Measurements from ENCODE around the gene RAET1E.
"Not testable (repeated sequence)": the region's sequence is repeated elsewhere in the genome, so short reads cannot be mapped to it uniquely, and the experiment has no call there.

RAET1E gene

DNA sequence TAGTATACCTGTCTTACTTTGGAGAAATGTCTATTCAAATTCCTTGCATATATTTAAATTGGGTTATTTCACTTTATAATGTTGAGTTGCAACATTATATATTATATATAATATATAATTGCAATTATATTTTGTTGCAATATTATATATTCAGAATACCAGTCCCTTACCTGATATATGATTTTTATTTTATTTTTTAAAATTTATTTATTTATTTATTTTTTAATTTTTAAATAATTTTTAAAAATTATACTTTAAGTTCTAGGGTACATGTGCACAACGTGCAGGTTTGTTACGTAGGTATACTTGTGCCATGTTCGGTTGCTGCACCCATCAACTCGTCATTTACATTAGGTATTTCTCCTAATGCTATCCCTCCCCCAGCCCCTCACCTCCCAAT is 29.1 kb upstream of the RAET1E start:
- DNase-seq, result not testable (repeated sequence)

DNA sequence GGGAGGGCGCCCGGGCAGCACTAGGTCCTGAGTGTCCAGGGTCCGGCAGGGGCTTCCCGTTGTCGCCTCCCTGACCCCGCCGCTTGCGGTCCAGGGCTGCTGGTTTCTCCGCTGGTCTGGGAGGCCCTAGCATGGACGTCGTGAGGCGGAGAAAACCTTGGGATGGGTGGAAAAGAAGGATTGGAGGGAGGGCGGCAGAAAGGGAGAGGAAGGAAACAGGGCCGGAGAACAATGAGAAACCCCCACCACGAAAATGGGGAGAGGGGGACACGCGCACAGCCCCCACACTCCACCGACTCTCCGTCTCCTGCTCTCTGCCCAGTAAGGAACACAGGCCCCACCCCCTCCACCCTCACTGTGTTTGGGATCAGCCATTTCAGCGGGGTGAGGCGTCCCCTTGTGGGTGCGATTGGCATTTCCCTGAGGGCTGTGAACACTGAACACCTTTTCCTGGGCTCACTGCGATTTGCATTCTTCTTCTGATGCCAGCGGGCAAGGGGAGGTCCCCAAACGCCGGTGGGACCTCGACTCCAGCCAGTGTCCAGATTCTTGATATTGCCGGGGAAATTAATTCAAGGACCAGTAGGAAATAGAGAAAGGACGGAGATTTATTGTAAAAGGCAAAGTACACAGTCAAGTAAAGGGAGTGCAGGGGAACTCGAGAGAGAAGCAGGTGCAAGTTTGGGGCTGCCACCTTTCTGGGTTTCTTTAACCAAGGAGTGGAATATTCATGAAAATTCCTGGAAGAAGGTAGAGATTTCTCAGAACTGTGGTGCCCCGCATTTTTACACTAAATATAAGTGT is 28.3 kb upstream of the RAET1E start:
- peak; percentile 91 for DNase-seq

DNA sequence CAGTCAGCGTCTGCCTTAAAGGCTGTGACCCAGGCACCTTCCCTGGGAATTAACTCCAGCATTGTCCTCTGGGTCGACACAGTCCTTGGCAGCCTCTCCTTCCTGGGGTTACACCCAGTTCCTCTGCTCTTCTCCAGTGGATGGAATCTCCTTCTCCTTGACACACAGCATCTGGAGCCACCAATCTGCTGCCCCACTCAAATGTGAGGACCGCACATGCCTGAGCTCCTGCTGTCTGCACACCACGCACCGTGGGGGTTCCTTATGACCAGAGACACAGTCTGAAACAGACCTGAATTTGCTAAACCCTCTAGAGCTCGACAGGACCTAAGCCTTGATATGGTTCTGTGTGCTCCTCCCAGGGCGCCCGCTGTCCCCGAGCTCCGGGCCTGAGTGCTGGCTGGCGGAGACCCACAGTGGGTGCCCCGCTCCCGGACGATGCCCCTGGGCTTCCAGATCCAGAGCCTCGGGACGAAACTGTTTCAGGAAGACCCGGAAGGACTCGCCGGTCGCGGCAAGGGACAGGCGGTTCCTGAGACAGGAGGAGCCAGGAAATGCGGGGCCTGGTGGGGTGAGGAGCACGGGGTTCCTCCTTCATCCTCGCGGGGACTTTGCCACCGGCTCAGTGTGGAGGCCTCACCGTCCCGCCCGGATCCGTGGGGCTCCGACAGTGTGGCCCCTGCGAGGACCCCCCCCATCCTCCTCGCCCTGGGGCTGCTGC is 27.5 kb upstream of the RAET1E start:
- peak; percentile 31 for DNase-seq

DNA sequence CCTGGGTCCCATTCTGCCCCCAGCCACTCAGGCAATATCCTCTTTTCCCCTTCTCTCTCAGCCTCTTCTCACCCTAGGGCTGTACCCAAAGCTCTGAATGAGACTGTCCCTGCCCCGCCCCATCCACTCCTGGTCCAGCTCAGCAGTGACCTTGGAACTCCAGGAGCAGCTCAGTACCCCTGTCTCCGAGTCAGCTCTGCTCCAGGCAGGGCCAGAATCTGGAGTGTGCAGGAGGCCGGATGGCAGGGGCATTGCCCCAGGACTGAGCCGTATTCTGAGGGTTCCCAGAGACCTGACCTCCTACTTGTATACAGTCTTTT is 27.0 kb upstream of the RAET1E start:
- no peak for DNase-seq

DNA sequence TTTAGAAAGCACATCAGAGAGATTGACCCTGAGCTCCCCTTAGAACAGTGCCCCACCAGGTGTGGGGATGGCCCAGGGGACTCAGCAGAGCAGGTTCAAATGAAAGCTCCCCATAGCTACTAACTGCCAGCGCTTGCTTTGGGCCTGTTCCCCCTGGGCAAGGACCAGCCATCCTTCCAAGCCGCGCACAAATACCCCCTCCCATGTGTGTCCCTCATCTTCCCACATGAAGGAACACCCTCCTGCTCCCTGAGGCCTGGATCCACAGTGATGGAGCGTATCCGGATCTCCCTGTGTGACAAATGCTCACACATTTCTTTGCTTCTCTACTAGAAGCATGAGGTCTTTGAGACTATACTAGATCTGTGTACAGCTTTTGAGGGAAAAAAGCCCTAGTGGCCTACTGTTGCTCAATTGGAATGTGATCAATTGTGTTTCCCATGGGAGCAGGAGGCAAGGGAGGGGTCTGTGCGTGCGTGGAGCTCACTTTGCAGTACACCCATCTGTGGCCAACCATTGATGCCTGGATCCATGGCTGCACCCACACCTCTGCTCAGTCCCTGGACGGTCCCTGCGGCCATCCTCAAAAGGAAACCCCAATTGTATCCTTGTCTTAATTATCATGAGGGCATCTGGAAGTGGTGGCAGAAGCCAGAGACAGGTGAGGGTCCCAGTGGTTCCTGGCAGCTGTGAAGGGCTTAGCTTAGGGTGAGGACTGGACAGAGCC is 26.5 kb upstream of the RAET1E start:
- DNase-seq, result no peak

DNA sequence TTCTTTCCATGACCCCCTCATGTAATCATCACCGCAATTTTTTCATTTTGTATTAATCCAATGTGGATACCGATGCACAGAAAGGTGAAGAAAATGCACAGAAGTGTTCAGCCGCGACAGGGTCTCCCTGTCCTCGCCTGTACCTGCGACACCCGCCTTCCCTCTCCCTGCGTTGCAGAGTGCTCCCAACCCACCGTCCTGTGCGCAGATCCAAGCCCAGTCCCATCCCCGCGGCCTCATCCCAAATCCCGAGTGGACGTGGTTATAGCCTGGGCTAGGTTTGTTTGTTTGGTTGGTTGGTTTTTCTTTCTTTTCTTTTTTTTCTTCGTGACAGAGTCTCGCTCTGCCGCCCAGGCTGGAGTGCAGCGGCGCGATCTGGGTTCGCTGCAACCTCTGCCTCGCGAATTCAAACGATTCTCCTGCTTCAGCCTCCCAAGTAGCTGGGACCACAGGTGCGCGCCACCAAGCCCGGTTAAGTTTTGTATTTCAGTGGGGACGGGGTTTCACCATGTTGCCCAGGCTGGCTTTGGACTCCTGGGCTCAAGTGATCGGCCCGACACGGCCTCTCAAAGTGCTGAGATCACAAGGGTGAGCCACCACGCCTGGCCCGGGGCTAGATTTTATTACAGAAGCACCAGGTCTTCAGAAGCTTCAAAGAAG is 25.5 kb upstream of the RAET1E start:
- peak; percentile 18 for DNase-seq

DNA sequence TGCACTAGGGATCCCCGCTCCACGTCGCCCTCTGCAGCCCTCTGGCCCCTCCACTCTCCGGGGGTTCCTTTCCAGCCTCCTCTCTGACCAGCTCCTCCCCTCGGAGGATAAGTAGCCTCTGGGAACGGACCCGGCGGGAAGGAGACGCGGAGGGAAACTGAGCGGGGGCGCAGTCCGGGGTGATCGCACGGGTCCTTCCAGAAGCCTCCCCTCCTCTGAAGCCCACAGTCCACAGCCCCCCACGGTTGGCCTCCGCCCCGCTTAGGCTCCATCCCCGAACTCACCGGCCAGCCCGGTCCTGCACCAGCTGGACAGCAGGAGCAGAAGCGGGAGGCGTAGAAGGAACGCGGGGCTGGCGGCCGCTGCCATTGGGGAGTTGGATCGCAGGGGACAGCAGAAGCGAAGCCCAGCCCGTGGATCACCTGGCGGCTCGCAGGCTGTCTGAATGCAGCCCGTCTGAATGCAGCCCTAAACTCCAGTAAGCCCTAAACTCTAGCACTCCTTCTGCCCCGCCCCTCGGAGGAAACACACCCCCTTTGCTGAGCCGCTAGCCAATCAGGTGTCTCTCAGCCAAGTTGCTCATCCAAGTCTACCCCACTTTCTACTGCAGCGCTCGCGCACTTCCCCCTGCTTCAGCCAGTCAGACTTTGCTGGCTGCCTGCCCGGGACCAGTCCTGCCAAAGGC is 24.9 kb upstream of the RAET1E start, which contains the start of gene RAET1G:
Gene RAET1G, minus strand, starts transcription at position 480 of the 685 bp plus-strand sequence. Its CDS starts 111 bp downstream, at position 369.
- peak; percentile 96 for DNase-seq

DNA sequence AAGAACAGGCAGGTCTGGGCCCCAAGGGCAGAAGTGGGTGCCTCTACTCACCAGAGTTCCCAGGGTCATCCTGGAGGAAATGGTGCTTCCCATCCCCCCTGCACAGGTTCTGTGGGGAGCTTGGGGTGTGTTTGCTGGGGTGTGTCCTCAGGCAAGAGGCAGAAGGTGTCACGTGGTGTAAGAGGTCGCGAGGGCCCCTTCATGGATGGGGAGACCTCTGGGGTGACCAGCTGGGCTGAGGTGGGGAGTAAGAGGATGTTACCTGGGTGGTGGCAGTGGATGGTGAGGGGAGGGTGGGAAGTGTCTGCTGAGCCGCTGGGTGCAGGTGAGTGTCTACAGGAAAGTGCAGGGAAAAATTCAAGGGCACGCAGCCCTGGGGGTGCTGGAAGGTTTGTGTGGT is 24.2 kb upstream of the RAET1E start:
- DNase-seq, result not testable (repeated sequence)

DNA sequence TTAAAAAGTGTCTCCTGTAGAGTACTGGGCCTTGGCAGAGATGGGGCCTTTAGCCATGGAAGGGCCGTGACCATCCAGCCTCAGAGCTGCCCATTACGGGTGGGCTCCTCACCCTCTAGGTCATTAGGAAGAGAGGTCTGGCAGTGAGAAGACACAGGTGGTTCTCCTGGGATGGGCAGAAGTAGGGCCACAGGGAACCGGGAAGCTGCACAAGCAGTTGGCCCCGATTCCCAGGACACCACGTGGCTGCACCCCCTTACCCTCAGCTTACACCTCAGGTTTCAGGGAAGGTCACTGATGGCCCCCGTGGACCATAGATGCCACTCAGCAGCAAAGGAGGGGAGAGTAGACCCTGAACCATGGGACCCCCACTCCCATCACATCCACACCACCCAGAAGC is 23.4 kb upstream of the RAET1E start:
- no peak for DNase-seq

DNA sequence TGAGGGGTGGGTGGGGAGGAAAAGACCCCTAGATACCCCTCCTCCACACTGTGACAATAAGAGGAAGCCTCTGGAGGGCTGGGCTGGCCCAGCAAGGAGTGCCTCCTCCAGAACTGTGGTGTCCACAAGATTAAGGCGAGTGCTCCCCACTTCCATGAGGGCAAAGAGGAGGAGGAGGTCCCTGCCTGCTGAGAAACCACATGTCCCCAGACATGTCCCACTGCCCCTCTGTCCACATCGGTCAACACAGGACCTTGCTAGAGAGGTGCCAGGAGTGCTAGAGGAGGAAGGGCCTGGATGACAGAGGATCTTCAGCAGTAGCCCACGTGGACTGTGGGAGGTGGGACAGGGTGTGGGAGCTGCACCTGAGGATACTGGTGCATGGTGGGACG is 21.9 kb upstream of the RAET1E start:
- no peak for DNase-seq

DNA sequence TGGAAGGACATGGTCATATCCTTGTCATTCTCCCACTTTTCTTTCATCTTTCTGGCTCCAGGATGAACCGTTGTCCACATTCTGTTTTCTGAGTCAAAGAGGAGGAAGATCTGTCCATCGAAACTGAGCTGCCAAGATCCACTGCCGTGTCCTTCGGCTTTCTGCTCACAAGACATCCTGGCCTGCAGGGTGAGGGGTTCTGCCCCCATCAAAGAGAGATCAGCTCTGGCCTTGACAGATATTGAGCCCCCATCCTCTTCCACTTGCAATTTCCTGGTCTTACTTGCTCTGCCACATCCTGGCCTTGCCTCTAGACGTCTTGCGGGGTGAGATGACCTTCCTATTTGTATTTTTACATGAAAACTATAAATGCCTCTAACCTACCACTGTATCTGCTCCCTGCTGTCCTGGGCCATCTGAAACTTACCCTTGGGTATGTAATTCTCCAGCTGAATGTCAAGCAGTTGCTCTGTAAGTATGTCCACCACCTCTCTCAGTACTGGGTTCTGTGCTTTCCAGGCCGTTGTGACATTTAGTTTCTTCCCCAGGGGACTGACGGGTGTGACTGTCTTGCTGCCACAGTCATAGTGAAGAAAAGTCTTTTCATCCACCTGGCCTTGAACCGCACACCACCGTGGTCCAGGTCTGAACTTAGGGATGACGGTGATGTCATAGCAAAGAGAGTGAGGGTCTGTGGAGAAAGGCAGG is 21.4 kb upstream of the RAET1E start:
- not testable (repeated sequence) for DNase-seq

DNA sequence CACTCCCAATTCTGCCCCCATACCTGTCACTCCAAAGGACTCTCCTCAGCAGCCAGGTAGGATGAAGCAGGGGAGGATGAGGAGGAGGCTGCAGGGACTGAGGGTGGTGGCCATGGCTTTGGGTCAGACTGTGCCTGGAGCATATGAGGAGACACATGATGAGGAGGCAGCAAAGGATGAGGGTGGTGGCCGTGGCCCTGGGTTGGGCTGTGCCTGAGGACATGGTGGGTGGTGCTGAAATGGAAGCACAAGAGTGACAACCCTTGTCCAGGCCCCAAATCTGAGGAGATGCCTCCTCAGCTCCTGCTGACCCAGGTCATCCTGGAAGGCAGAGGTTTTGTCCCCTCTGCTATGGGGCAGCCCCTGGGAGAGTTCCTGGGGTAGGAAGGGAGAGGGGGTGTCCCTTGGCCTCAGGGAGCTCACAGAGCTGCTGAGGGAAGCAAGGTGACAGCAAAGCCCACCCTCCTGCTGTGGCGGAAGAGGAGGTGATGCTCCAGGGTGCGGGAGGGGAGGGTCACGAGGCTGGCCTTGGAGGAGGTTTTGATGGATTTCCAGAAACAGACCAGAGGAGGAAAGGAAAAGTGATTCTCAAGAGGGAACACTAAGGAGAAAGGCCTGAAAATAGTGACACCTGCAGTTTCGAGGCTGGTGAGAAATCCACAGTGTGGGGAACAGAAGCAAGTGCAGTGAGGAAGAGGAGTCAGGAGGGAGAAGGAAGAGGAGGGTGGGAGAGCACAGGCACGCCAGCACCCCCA is 20.4 kb upstream of the RAET1E start:
- DNase-seq, result no peak

DNA sequence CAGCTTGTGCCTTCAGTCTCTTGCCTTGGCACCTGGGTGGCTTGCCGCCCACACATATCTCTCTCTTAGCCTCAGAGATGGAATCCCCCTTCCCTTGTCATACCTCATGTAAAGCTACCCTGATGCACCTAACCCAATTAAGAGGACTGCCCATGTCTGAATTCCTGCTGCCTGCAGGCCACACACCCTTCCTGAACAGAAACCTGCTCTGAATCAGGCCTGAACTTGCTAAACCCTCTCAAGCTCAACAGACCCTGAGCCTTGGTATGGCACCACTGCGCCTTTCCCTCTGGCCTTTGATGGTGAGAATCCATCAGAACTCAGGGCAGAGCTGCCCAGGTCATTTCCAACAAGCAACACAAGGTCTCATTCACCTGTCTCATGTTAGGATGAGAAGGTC is 19.8 kb upstream of the RAET1E start:
- no peak for DNase-seq

DNA sequence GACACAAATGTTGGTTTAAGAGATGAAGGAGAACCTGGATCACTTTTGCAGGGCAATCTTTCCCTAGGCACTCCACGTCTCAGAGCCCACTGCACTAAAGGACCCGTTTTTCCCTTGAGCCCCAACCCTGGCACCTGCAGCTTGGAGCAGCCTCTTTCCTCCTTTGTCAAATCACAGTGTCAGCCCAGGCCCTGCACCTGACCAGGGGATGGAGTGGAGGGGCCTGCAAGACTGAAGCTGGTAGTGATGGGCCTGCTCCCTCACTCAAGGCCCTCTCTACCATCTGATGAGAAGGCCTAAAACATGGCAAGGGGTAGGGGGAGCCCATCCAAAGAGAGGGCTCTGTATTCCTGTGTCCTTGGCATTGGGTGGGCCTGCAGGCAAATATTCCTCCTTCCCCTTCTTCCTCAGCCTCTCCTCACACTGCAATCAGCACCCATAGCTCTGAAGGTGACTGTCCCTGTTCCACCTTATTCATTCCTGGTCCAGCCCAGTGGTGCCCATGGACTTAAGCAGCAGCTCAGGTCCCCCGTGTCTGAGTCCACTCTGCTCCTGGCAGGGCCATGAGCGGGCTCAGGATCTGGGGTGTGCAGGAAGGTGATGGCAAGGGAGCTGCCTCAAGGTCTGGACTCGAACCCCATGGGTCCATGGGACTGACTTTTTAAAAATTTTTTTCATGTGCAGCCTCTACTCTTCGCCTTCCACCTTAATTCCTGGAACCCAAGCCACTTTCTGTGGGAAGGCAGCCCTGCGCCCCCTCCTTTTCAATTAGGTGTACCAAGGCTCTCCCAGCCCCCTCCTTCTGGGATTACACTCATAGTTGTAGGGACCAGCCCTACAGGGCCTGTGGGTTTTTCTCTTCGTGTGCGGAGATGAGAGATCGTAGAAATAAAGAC is 18.3 kb upstream of the RAET1E start:
- no peak for DNase-seq

DNA sequence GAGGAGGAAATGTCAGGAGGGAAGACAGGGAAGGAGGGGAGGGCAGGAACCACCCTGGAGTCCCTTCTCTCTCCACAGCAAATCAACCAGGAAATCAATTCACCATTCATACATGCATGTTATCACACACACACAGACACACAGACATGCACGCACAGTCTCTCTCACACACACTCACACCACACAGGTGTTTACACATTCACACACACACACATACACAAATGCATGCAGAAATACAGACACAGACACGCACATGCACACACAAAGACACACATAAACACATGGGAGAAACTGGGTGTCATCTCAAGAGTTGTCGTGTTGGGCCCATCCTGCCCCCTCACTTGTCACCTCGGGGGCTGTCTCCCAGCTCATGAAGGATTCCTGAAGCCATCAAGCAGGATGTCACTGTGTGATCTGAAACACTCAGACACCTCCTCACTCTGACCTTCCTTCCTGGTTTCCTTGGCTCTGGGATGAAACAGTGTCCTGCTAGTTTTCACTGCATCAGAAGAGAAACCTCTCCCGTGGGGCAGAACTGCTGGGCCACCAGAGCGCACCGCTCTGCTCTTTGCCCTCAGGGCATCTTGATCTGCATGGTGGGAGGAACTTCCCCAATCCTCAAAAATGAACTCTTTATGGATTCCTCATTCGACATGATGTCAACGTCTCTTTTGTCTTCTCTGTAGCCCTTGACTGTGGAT is 15.8 kb upstream of the RAET1E start:
- no peak for DNase-seq

DNA sequence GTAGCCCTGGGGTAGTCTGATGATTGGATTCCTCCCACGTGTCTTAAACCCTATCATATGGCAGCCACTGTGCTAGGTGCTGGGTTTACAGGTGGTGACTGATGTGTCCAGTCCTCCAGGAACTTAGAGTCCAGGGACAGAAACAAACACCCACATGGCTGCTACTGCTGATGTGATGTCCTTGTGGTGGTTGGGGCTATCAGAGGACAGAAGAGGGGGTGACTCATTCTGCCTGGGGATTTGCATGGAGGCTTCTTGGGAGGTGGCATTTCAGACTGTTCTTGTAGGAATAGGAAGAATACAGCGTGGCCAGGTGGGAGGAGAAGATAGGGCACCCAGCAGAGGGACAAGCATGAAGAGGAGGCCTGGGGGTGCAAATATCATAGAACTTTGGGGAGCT is 15.2 kb upstream of the RAET1E start:
- DNase-seq, result peak; percentile 15

DNA sequence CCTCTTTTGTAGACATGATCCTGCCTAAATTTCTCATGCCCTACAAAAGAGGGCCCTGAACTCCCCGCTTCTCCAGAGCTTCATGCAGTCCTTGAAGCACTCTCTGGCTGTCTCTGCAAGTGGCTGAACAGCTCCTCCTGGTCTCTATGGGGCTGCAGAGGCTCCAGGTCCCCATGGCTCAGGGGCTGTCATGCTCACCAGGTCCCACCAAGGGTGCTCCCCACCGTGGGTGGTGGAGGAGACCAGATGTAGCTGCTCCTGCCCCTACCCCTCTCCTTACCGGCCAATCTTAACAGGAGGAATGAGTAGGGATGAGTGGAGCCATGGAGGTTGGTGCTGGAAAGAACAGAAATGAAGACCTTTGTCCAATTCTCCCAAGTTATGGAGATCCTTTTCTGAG is 14.8 kb upstream of the RAET1E start:
- not testable (repeated sequence) for DNase-seq

DNA sequence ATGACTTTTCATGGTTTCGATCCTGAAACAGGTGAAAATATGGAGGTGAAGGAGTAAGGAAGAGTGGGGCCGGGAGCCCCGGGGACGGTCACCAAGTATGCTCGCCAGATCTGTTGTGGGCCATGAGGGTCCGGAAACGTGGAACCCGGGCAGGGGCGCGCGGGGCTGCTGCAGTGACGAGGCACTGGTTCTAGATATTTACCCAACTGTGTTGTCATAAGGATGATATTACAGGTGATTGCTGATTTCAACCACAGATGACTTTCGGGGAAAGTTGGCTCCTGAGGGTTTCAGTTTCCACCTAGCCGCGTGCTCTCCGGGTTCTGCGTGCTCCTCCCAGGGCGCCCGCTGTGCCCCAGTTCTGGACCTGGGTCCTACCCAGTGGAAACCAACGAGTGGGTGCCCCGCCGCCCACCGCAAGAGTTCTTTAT is 12.8 kb upstream of the RAET1E start:
- DNase-seq, result no peak

DNA sequence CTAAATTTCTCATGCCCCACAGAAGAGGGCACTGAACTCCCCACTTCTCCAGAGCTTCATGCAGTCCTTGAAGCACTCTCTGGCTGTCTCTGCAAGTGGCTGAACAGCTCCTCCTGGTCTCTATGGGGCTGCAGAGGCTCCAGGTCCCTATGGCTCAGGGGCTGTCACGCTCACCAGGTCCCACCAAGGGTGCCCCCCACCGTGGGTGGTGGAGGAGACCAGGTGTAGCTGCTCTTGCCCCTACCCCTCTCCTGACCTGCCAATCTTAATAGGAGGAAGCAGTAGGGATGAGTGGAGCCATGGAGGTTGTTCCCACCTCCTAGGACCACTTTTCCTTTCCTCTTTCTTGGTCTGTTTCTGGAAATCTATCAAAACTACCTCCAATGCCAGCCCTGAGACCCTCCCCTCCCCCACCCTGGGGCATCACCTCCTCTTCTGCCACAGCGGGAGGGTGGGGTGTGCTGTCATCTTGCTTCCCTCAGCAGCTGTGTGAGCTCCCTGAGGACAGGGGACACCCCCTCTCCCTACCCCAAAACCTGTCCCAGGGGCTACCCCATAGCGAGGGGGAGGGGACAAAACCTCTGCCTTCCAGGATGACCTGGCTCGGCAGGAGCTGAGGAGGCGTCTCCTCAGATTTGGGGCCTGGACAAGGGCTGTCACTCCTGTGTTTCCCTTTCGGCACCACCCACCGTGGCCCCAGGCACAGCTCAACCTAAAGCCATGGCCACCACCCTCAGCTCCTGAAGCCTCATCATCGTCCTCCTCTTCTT is 12.0 kb upstream of the RAET1E start:
- DNase-seq, result no peak
